Activated CD4-positive, alpha-beta T cell treated with anti-CD3 and anti-CD28 coated beads, Interleukin-2, amount 50 U/mL, for 16 hours (primary cell): Measurements from ENCODE around the gene ATP6V0E2.
"Not testable (repeated sequence)": the region's sequence is repeated elsewhere in the genome, so short reads cannot be mapped to it uniquely, and the experiment has no call there.

Experiments
- DNase-seq: peaks from one replicate; pipeline ENCODE4 v3.0.0-alpha.2; 2020

Gene ATP6V0E2

DNA sequence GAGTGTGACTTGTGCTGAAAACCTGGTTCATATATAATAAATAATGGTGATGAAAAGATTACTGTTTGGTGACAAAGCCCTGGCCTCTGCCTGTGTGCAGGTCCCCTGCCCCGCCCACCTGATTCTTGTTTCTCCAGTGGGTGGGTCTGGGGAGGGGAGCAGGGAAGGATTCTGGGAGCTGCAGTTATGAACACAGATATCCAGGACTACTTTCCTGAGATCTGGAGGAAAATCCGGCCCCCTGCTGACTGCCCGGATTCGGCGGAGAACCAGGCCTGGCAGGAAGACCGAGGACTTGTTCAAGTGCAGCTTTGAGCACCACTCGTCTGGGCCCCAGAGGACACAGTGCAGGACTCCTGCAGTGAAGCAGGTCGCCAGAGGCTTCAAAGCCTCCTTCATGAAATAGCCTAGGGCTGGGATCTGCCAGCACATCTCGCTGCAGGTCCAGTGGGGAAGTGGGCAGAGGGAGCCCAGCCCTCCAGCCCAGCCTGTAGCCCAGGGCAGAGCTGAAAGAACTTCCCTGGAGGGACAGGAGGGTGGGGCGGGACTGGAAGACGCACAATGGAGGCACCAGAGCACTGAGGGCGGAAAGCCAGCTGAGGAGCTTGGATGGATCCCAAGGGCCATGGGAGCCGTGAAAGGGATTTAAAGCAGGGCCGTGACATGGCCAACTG lies 7.0 kb downstream of the ATP6V0E2 start:
- no peak for DNase-seq

DNA sequence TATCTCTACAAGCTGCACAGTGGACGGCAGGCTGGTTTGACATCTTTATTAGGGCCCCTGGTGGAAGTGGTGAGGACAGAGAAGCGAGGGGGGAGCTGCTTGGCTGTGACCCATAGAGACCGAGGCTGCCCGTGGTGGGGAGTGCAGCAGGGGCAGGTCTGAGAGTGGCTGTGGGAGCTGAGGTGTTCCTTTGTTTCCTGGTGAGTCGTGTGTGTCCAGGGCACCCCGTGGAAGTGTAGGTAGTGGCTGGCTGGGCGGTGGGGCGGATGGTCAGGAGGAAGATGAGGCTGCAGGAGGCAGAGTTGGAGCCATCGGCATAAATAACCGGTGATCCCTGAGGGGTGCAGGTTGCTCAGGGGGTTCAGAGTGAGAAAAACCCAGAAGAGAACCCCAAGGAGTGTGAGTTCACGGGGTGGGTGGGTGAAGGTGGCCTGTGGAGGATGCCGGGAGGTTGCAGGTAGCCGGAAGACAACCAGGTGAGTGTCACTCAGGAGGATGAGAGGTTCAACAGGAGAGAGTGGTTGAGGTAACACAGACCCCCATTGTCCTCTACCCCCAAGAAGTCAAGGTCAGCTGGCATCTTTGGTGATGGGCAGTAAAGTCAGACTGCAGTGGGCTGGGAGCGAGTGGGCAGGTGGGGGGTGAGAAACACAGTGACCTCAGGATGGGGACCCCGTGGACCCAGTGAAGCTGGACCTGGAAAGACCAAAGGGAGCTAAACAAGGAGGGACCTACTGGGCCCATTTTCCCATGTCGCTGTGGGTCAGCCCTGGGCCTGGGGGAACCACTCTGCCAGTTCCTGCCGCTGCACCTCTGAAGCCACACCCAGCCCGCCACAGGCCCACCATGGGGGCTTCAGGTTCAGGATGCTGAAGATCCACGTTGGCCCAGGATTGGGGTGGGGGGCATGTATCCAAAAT lies 7.8 kb downstream of the ATP6V0E2 start:
- DNase-seq = no peak

DNA sequence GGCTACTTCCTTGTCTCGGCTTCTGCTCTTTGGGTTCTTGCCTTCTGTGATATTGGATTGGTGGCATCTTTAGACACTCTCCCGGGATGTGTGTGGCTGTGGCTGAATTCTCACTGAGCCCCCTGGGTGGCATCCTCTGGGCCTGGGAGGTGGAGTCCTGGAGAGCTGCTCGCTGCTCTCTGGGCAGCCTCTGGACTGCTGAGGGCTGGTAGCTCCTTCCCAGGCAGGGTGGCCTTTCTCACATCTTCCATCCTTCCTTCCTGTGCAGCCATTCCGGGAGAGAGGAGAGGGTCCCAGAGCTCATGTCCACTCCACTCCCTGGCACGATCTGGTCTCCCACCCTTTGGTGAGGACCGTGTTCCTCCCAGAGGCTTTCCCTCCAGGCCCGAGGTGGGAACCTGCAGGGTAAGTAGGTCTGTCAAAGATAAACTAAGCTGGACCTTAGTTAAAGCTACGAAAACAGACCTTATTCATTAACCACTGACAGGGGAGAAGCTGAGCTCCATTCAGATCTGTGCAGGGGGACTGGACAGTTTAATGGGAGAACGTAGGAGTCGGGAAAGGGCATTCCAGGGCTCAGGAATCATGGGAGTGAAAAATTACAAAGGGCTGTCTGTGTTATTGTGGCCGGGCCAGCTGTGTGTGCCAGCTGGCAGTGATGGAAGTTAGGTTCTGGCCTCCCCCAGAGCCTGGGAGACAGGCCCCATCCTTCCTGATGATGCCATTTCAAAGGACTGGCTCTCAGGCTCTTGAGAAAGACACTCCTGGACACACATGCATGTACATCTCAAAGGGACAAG lies 8.7 kb downstream of the ATP6V0E2 start:
- DNase-seq = no peak

DNA sequence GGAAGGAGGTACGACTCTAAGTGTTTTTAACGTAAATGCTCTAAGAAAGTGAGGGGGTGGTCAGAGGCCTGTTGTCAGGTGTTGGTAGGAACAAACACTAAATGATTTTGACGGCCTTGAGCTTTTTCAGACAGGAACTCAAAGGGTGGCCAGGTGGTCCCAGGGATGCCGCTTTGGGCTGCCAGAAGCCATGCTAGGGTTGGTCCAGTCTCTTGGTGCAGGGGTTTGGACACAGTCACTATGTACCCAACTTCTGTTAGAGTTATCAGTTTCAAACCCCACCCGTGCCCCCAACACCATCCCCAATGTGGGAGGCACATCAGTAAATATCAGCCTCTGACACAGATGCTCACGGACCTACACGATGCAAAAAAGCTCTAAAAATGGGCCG lies 9.3 kb downstream of the ATP6V0E2 start:
- DNase-seq = no peak

DNA sequence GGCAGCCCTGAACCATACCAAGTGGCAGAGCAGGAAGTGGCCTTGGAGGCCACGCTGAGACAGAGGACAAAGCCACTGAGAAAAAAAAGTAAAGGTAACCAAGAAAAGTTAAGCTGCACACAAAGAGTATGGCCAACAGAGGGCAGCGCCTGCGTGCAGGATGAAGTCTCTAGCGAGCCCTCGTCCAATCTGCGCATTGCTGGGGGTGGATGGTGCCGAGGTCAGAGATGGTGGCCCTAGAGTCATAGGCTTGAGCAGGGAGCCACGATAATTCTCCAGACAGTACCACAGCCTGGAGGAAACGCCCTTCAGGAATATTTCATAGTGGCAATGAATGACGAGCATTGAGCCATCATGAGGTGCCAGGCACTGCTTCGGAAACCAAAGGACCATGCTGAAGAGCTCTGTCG lies 9.7 kb downstream of the ATP6V0E2 start:
- peak; percentile 64 for DNase-seq

DNA sequence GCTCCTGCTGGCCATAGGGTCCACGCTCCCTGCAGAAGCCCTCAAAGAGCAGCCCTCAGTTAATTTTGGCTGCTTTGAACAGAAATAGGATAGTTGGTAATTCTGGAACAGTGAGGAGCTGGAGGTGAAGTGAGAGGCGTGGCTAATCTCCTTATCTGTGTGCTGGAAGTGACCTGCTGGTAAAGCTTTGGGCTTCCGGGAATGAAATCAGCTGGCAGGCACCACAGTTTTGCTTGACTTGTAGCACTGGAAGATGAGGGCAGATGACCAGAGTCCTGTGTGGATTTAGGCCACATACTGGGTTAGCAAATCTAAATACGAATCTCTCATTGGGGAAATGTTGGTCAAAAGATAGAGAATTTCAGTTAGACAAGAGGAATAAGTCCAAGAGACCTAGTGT lies 10.2 kb downstream of the ATP6V0E2 start:
- no peak for DNase-seq

DNA sequence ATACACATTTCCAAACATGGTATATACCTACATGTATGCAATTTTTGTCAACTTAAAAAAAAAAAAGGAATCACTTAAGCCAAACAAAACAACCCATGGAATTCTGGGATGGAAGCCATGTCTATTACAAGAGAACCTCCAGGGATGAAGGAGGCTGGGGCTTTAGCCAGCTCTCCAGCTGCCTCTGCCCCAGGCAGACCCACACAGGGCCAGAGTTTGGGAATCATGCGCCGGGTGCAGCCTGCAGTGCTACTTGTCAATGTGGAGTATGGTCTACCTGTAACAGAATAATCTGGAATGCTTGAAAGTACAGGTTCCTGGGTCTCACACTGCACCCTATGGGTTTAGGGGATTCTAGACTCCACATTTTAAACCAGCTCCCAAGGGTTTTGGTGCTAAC lies 10.8 kb downstream of the ATP6V0E2 start:
- no peak for DNase-seq

DNA sequence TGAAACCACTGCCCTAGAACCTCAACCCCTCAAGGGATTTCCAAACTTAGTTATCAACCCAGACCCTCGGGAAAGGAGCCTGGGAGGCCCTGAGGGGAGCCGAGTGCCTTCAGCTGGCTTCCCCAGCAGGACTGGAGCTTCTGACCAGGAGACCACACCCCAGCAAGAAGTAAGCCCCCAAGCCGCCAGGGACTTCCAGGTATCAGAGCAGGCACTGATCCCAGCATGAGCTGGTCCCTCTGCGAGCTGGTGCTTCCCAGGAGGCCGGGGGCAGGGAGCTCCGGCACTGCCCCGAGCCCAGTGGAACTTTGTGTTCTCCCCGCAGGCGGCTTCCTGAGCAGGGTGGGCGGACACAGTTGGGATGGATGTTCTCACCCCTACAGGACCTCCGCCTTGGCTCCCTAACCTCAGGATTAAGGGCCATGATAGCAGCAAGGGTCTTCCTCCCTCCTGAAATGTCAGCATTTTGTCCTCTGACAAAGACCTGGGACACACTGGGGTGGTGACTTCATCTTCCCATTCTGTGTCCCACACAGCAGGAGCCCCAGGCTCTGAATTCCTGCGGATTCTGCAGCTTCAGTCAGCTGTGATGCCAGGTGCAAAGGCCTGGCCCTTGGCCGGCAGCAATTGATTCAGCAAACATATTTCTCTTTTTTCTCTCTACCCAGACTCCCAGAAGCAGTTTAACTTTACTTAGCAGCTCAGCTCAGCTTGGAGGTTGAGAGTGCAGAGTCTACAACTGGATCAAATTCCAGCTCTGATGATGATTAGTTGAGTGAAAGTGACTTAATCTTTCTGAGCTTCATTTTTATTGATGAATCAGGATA lies 11.6 kb downstream of the ATP6V0E2 start:
- no peak for DNase-seq

DNA sequence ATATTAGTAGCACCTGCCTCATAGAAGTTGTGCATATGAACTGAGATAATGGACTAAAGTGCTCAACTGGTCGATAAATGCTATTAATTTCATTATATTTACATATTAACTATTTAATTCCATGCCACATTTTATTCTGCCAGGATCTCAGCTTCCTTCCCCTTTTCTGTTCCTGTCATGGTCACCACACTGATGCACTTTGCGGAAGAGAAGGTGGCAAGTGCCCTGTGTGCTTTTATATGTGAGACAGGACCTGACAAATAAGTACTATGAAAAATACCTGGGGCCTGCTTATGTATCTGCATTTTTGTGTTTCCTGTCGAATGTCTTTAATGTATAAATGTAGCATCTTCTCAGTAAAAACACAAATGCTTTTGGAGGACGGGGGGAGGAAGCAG lies 12.2 kb downstream of the ATP6V0E2 start:
- no peak for DNase-seq

DNA sequence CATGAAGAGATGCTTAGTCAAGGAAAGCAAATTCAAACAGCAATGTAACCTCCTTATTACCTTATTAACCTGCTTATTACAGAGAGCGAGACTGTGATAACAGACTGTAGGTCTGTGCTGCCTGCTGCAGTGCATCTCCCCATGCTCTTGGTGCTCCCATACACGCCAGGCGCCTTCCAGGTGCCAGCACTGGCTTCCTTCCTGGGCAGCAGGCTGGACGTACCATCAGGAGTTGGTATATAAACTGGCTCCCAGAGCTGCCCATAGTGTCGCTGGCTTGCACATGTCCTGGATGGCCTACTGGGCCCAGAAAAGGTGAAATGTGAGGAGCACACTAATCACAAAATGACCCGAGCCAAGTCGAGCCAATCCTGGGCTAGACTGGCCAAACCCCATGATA lies 13.5 kb downstream of the ATP6V0E2 start:
- no peak for DNase-seq

DNA sequence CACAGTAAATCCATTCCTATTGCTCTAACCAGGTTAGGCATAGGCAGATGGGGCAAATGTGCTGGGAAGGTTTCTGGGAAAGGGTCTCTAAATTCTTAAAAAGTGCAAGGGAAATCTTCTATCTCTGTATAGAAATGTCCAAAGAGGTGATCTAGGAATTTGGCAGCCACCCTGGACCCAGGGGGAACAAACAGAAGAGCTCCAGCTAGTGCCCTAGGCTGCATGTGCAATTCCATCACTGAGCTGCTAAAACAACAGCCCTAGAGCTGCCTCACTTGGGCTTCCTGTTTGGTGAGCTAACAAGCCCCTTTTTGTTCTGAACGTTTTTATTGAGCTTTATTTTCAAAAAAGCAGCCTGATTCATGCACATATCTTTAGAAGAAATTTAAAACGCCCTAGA lies 16.9 kb downstream of the ATP6V0E2 start:
- not testable (repeated sequence) for DNase-seq

DNA sequence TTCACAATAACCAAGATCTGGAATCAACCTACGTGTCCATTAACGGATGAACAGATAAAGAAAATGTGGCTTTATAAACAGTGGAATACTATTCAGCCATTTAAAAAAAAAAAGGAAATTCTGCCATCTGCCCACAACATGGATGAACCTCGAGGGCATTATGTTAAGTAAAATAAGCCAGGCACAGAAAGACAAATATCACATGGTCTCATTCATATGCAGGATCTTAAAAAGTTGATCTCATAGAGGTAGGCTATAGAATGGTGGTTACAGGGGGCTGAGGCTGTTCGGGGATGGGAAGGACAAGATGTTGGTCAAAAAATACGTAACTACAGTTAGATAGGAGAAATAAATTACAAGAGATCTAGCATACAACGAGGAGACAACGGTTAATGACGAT lies 21.2 kb downstream of the ATP6V0E2 start:
- DNase-seq = not testable (repeated sequence)

DNA sequence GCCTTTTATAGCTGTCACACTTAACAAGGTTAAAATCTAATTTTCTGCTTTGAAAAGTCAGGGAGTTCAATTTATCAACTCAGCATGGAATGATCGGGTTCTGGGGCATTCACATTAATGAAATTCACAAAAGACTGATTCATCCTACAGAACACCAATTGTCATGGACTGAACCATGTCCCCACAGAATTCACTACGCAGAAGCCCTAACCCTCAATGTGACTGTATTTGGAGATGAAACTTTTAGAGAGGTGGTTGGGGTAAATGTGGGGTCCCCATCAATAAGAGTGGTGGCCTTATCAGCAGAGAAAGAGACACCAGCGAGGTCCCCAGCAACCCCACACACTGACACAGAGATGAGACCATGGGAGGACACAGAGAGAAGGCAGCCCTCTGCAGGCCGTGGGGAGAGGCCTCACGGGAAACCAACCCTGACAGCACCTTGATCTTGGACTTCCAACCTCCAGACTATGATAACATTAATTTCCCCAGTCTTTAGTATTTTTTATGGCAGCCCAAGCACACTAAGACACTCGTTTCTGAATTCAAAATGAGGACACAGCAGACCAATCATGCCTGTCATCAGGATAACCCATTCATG lies 34.1 kb downstream of the ATP6V0E2 start:
- DNase-seq = not testable (repeated sequence)

DNA sequence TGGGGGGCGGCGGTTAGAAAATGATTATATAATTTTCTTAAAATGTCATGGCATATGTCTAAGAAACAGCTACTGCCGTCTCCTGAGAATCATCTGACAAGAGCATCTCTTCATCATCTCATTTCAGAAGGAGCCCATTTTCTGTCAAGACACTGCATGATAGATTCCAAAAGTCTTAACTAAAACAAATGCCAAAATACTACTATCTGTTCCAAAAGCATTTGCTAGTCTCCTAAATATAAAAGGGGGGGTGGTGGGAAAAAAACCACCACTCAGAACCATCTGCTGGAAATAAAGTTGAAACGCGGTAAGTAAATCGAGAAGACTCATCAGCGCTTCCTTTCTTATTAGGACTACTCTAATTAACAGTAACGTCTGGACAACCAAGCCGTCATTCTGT lies 36.5 kb downstream of the ATP6V0E2 start:
- not testable (repeated sequence) for DNase-seq

DNA sequence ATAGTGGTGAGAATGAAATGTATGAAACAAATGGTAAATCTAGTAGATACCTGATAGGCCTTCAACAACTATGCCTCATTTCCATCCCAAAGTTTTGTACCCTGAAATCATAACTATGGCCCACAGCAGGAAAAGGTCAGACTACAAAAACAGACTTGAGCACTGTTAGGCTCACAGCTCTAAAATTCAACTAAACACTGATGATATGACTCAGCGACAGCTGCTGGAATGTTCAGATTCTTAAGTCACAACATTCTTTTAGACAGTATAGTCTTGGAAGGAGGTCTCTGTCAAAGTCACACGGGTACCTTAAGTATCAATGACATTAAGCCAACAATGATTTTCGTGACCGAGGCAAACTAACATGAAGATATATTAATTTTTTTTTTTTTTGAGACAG lies 38.4 kb downstream of the ATP6V0E2 start:
- DNase-seq = not testable (repeated sequence)

DNA sequence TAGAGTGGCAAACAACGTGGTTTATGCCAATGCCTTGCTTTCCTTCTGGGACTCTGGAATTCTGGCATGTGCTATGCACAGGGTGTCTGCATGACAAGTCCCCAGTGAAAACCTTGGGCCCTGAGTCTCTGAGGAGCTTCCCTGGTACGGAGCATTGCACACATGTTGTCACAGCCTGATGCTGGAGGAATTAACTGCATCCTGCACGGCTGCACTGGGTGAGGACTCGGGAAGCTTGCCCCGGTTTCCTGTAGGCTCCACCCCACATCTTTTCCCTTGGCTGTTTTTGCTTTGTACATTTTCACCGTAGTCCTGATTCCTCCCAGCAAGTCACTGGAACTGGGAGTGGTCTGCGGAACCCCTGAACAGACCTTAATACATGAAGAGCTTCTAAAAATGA lies 52.6 kb downstream of the ATP6V0E2 start:
- DNase-seq = not testable (repeated sequence)
